ENCODE results near the gene SAMD11. TPM values are rescaled to one million over a fixed set of nuclear protein-coding genes. Genes with fewer than 3 reads are reported as not detected.

The SAMD11 gene
- total RNA-seq, 1 donor from 2014 or later, result 6.0 TPM

DNA sequence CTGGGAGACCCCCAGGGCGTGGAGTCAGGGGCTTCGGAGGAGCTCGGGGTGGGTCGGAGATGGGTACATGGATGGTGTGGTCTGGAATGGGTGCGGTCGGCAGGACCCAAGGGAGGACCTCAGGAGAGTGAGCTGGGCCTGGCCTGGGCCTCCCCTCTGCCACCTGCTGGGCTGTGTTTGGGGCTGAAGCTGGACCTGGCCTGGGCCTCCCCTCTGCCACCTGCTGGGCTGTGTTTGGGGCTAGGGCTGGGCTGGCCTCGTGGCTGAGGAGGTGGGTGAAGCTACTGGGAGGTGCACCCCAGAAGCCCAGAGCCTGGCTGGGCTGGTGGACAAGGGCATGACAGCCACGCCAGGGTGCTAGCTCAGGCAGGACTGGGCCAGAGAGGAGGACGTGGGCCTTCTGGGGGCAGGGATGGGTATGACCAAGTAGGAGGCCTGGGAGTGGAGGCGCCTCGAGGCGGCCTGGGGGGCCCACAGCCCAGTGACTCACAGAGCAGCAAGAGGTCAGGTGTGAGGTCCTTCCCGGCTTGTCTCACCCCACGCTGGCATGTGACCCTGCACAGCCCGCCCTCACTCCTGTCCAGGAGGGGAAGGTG is 14.5 kb downstream of the SAMD11 start:
- no peak for DNase-seq
- Histone ChIP-seq H3K36me3 (no peaks in the 10 kb centered on the region), H3K27me3 (peaks cover 77% of the 10 kb centered on the region), H3K9me3 (no peaks in the 10 kb centered on the region), H3K27ac (no peak overlapping the region), H3K4me1 (peaks cover 22% of the 10 kb centered on the region), H3K4me3 (no peak overlapping the region)
- TF ChIP-seq, protein P1, sequence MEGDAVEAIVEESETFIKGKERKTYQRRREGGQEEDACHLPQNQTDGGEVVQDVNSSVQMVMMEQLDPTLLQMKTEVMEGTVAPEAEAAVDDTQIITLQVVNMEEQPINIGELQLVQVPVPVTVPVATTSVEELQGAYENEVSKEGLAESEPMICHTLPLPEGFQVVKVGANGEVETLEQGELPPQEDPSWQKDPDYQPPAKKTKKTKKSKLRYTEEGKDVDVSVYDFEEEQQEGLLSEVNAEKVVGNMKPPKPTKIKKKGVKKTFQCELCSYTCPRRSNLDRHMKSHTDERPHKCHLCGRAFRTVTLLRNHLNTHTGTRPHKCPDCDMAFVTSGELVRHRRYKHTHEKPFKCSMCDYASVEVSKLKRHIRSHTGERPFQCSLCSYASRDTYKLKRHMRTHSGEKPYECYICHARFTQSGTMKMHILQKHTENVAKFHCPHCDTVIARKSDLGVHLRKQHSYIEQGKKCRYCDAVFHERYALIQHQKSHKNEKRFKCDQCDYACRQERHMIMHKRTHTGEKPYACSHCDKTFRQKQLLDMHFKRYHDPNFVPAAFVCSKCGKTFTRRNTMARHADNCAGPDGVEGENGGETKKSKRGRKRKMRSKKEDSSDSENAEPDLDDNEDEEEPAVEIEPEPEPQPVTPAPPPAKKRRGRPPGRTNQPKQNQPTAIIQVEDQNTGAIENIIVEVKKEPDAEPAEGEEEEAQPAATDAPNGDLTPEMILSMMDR (IDR thresholded peaks at IDR 0.05), result peak; percentile 33
- intact Hi-C loops (cut with DNase I), result no loop called here
- peak; percentile 43 for ATAC-seq

DNA sequence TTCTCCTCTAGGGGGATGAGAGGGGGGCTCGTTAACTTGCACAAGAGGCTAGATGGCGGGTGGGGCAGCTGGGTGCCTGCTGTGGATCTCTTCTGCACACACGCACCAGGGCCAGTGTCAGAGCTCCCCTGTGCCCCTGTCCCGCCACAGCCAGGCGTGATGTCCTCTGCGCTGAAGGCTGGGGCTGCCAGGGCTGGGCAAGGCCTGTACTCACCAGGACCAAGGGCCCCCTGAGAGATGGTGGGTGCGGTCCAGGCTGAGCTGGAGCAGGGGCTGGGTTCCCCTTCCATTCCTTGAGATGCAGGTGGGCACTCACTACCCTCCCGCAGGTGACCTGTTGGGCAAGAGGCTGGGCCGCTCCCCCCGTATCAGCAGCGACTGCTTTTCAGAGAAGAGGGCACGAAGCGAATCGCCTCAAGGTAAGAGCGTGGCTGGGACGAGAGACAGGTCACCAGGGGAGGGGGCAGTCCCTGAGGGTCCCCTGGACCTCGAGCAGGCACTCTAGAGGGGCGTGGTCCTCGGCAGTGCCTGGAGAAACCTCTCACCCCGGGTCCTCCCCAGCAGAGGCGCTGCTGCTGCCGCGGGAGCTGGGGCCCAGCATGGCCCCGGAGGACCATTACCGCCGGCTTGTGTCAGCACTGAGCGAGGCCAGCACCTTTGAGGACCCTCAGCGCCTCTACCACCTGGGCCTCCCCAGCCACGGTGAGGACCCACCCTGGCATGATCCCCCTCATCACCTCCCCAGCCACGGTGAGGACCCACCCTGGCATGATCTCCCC is 15.2 kb downstream of the SAMD11 start:
- H3K9me3 ChIP-seq, result no peaks in the 10 kb centered on the region
- no peak overlapping the region for H3K27ac ChIP-seq
- H3K36me3 ChIP-seq, result no peaks in the 10 kb centered on the region
- TF ChIP-seq, protein P1 (IDR thresholded peaks at IDR 0.05), result no peak
- intact Hi-C loops (cut with DNase I), result no loop called here
- ATAC-seq (no peak), DNase-seq (no peak)
- no peak overlapping the region for H3K4me3 ChIP-seq
- peaks cover 22% of the 10 kb centered on the region for H3K4me1 ChIP-seq
- peaks cover 78% of the 10 kb centered on the region for H3K27me3 ChIP-seq

DNA sequence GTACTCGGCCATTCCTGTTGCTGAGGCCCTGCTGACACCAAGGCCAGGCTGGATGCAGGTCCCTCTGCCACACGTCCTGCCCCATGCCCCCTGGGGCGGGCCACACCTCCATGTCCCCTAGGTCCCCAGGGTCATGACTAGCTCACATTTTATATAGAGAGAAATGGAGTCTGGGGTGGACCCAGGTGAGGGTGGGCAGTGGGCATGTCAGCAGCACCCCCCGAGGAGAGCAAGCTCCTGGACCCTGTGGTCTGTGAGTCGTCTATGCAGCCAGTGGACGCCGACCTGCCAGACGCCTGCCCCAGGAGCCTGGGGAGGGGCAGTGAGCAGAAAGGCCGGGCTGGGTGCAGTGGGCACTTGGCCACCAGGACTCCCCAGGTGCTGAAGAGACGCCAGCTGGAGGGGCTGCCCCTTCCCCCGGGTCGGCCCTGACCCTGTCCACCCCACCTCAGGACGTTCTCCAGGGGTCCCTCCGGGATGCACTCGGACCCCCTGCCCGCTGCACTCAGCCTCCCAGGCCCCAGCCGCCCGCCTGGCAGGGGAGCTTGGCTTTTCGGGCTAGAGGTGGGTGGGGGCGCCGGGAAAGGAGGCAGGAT is 15.9 kb downstream of the SAMD11 start:
- H3K4me1 ChIP-seq, result peaks cover 22% of the 10 kb centered on the region
- no peak for DNase-seq
- intact Hi-C loops (cut with DNase I), result no loop called here
- H3K36me3 ChIP-seq, result no peaks in the 10 kb centered on the region
- peaks cover 78% of the 10 kb centered on the region for H3K27me3 ChIP-seq
- no peak for ATAC-seq
- H3K9me3 ChIP-seq, result no peaks in the 10 kb centered on the region
- H3K27ac ChIP-seq, result no peak overlapping the region
- no peak overlapping the region for H3K4me3 ChIP-seq
- TF ChIP-seq, protein P1 (IDR thresholded peaks at IDR 0.05), result no peak

DNA sequence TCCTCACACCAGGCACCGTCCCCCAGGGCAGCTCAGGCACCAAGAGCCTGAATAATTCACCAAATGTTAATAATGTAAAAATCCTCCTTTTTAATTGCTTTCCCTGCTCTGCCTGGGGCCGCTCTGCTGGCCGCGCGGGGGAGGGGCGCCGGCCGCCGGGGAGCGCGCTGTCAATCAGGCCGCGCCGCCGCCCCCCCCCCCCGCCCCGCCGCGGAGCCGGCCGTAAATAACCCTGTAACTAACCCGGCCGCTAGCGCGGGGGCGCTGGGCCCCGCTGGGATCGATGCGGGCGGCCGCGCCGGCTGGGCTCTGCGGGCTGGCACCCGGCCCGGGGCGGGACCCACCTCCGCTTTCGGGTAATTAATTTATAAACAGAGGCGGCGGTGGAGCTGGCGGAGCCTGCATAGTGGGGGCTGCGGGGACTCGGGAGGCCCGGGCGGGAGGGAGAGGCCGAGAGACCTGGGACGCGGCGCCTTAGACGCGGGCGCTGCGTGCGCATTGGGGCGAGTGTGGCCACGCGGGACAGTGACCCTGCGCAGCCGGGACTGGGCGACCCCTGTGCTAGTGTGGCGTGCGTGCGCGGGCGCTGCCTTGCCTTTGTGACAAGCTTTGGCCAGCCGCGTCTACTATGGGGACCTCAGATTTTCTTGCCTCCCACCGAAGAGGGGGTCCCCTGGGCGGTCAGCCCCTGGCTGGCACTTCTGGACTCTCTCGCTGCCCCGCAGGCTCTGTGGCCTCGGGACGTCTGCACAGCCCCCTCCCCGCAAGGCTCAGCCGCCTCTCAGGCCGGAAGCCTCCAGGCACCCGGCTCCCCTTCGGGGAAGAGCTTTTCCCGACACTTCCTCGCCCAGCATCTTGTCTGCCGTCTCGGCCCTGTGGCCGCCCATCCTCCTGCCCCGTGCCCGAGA is 16.6 kb downstream of the SAMD11 start:
- DNase-seq (no peak), ATAC-seq (peak; percentile 3)
- Histone ChIP-seq H3K4me3 (peak overlapping the region; percentile 36), H3K36me3 (peaks cover 5% of the 10 kb centered on the region), H3K9me3 (no peaks in the 10 kb centered on the region), H3K4me1 (peaks cover 22% of the 10 kb centered on the region), H3K27me3 (peaks cover 73% of the 10 kb centered on the region), H3K27ac (peak overlapping the region; percentile 30)
- intact Hi-C loops (cut with DNase I), result no loop called here
- TF ChIP-seq, protein P1 (IDR thresholded peaks at IDR 0.05), result no peak

DNA sequence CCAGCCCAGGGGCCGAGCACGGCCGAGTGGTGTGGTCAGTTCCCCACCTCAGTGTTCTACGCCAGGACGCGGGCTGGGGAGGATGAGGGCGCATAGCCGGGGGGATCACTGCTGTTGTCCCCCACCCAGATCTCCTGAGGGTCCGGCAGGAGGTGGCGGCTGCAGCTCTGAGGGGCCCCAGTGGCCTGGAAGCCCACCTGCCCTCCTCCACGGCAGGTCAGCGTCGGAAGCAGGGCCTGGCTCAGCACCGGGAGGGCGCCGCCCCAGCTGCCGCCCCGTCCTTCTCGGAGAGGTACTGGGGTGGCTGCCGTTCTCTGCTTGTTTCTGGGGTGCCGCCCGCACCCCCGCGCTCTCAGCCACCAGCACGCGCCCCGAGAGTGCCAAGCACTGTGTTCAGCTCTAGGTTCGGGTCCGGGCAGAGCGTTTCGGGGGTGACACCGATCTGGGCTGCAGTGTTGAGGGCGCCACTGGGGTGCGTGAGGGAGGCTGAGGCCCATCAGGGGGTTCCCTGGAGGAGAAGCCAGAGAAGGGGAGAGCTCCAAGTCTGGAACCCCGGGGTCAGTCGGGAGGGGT is 17.4 kb downstream of the SAMD11 start:
- H3K27ac ChIP-seq, result no peak overlapping the region
- no peak for ATAC-seq
- TF ChIP-seq, protein P1 (IDR thresholded peaks at IDR 0.05), result no peak
- DNase-seq, result no peak
- H3K27me3 ChIP-seq, result peaks cover 65% of the 10 kb centered on the region
- H3K4me3 ChIP-seq, result peak overlapping the region; percentile 36
- H3K36me3 ChIP-seq, result peaks cover 12% of the 10 kb centered on the region
- intact Hi-C loops (cut with DNase I), result no loop called here
- no peaks in the 10 kb centered on the region for H3K9me3 ChIP-seq
- H3K4me1 ChIP-seq, result peaks cover 22% of the 10 kb centered on the region
